H1 (cell line): ENCODE measurements around the gene GREB1L. TPM values are rescaled to one million over a fixed set of nuclear protein-coding genes. Genes with fewer than 3 reads are reported as not detected.

Source experiments
- CTCF ChIA-PET: fragments of 300-600 bp; sonication (Branson Sonifier 250); formaldehyde crosslinking; loops from one replicate; lab custom pipeline; 2021; ENCODE audit not compliant: partially characterized antibody; lab: Charles Lee
- POLR2A ChIA-PET: fragments of 300-600 bp; sonication (Branson Sonifier 250); formaldehyde crosslinking; loops from one replicate; lab custom pipeline; 2021; ENCODE audit warnings: inconsistent platforms; ENCODE audit not compliant: partially characterized antibody; lab: Charles Lee
- DNase-seq, 2 experiments: peaks; one replicate each; pipeline versions ENCODE4 v3.0.0 to v3.0.0-alpha.2; 2010 to 2022; ENCODE audit warnings: low spot score in 2 of 2, low read depth in 1 of 2, mixed read lengths in 1 of 2
- FAIRE-seq: peaks from 2 replicates; lab custom pipeline; 2011; peaks lifted over from hg19 to GRCh38; lab: Jason Lieb, UNC
- H2AFZ ChIP-seq: 2 replicates; pipeline ENCODE4 v1.8.1; 2012; ENCODE audit warnings: low read length, inconsistent platforms
- H2AK5ac ChIP-seq: 2 replicates; pipeline ENCODE4 v1.6.1; 2013; ENCODE audit warnings: low read depth, low read length
- H2BK120ac ChIP-seq: replicated peaks from 2 replicates; pipeline ENCODE3; 2013; ENCODE audit warnings: low read depth, low read length, inconsistent platforms
- H2BK12ac ChIP-seq: 2 replicates; pipeline ENCODE4 v1.6.1; 2013; ENCODE audit warnings: low read depth, low read length
- H2BK15ac ChIP-seq: 2 replicates; pipeline ENCODE4 v1.6.1; 2013; ENCODE audit warnings: low read length
- H2BK20ac ChIP-seq: 2 replicates; pipeline ENCODE4 v1.6.1; 2013; ENCODE audit warnings: low read length
- H2BK5ac ChIP-seq: 2 replicates; pipeline ENCODE4 v1.6.1; 2013; ENCODE audit warnings: low read depth, low read length
- H3K14ac ChIP-seq: 2 replicates; pipeline ENCODE4 v1.6.1; 2013; ENCODE audit warnings: inconsistent platforms; ENCODE audit not compliant: insufficient read length
- H3K18ac ChIP-seq: 2 replicates; pipeline ENCODE4 v1.6.1; 2013; ENCODE audit warnings: low read length; ENCODE audit errors: extremely low read depth
- H3K23ac ChIP-seq: 2 replicates; pipeline ENCODE4 v1.6.1; 2013; ENCODE audit warnings: inconsistent platforms; ENCODE audit not compliant: insufficient read length
- H3K23me2 ChIP-seq: 2 replicates; pipeline ENCODE4 v1.6.1; 2013; ENCODE audit warnings: low read depth, low read length
- H3K27ac ChIP-seq: 2 replicates; pipeline ENCODE4 v1.6.1; 2011; ENCODE audit warnings: low read depth, low read length, inconsistent platforms
- H3K27me3 ChIP-seq, 4 experiments: replicated peaks in 1 of 4; 1 replicate in 1 of 4; 2 replicates in 3 of 4; pipeline versions ENCODE4 v1.6.1 to v1.8.1; 2011 to 2013; ENCODE audit warnings: low read length in 3 of 4, mild to moderate bottlenecking in 3 of 4, inconsistent platforms in 2 of 4, mixed read lengths in 2 of 4, moderate library complexity in 1 of 4; ENCODE audit not compliant: control insufficient read depth in 3 of 4, insufficient read depth in 3 of 4; ENCODE audit errors: extremely low read depth in 1 of 4
- H3K36me3 ChIP-seq, 4 experiments: 2 replicates each; pipeline versions ENCODE4 v1.6.1 to v1.8.1; 2011 to 2013; ENCODE audit warnings: mild to moderate bottlenecking in 4 of 4, low read length in 3 of 4, moderate library complexity in 2 of 4, control low read depth in 1 of 4, inconsistent platforms in 1 of 4; ENCODE audit not compliant: insufficient read depth in 4 of 4, control insufficient read depth in 2 of 4
- H3K4ac ChIP-seq: replicated peaks from 2 replicates; pipeline ENCODE3; 2013; ENCODE audit warnings: low read length, low read depth, mixed read lengths, inconsistent platforms; ENCODE audit not compliant: insufficient read length
- H3K4me1 ChIP-seq, 4 experiments: replicated peaks in 1 of 4; 1 replicate in 1 of 4; 2 replicates in 3 of 4; pipeline versions ENCODE4 v1.6.1 to v1.8.1; 2011 to 2013; ENCODE audit warnings: low read length in 3 of 4, inconsistent platforms in 2 of 4, mixed read lengths in 1 of 4; ENCODE audit not compliant: insufficient read depth in 4 of 4, control insufficient read depth in 3 of 4
- H3K4me2 ChIP-seq, 2 experiments: 2 replicates each; pipeline versions ENCODE4 v1.6.1 to v1.8.1; 2011 to 2013; ENCODE audit warnings: low read depth in 2 of 2, low read length in 2 of 2, control low read depth in 1 of 2, inconsistent platforms in 1 of 2, mild to moderate bottlenecking in 1 of 2; ENCODE audit not compliant: insufficient read depth in 1 of 2
- H3K4me3 ChIP-seq, 4 experiments: fragments of 200-600, 300-600 bp in 1 of 4; sonication (generic), shearing (Covaris generic), sonication (Bioruptor Twin) in 1 of 4; 2 replicates each; pipeline versions ENCODE4 v1.5.1 to v1.8.1; 2011 to 2016; ENCODE audit warnings: low read length in 4 of 4, low read depth in 3 of 4, control low read depth in 2 of 4, inconsistent platforms in 2 of 4, mild to moderate bottlenecking in 2 of 4, mixed read lengths in 1 of 4, moderate library complexity in 1 of 4; ENCODE audit not compliant: insufficient read depth in 2 of 4; ENCODE audit errors: extremely low read depth in 1 of 4
- H3K56ac ChIP-seq: replicated peaks from 2 replicates; pipeline ENCODE3; 2013; ENCODE audit warnings: low read depth, mild to moderate bottlenecking, mixed read lengths, low read length, inconsistent platforms; ENCODE audit not compliant: insufficient read length
- H3K79me1 ChIP-seq: 2 replicates; pipeline ENCODE4 v1.6.1; 2013; ENCODE audit warnings: low read depth, low read length, control low read depth
- H3K79me2 ChIP-seq, 2 experiments: 2 replicates each; pipeline versions ENCODE4 v1.6.1 to v1.8.1; 2012 to 2013; ENCODE audit warnings: low read length in 2 of 2, mild to moderate bottlenecking in 2 of 2, inconsistent platforms in 1 of 2; ENCODE audit not compliant: insufficient read depth in 2 of 2, control insufficient read depth in 1 of 2
- H3K9ac ChIP-seq, 4 experiments: replicated peaks in 1 of 4; 1 replicate in 1 of 4; 2 replicates in 3 of 4; pipeline versions ENCODE4 v1.6.1 to v1.8.1; 2011 to 2013; ENCODE audit warnings: low read depth in 3 of 4, low read length in 3 of 4, control low read depth in 2 of 4, mild to moderate bottlenecking in 2 of 4, moderate library complexity in 2 of 4, inconsistent platforms in 1 of 4; ENCODE audit errors: extremely low read depth in 1 of 4
- H3K9me3 ChIP-seq, 2 experiments: 2 replicates each; pipeline versions ENCODE4 v1.6.1 to v1.8.1; 2012 to 2013; ENCODE audit warnings: mild to moderate bottlenecking in 2 of 2, moderate library complexity in 2 of 2, control low read depth in 1 of 2, inconsistent platforms in 1 of 2, low read depth in 1 of 2, low read length in 1 of 2, mixed read lengths in 1 of 2; ENCODE audit not compliant: insufficient read depth in 2 of 2
- H4K20me1 ChIP-seq, 2 experiments: replicated peaks in 1 of 2; 2 replicates each; pipeline versions ENCODE3 to v1.8.1; 2011 to 2013; ENCODE audit warnings: inconsistent platforms in 2 of 2, low read length in 2 of 2, mild to moderate bottlenecking in 1 of 2; ENCODE audit not compliant: insufficient read depth in 2 of 2, control insufficient read depth in 1 of 2
- H4K5ac ChIP-seq: 2 replicates; pipeline ENCODE4 v1.6.1; 2013; ENCODE audit warnings: low read length, low read depth, mixed read lengths, inconsistent platforms; ENCODE audit not compliant: insufficient read length
- H4K8ac ChIP-seq: 2 replicates; pipeline ENCODE4 v1.8.0; 2013; ENCODE audit warnings: mild to moderate bottlenecking, moderate library complexity, low read length, inconsistent platforms; ENCODE audit not compliant: insufficient read depth; ENCODE audit errors: extremely low read depth
- H4K91ac ChIP-seq: replicated peaks from 2 replicates; pipeline ENCODE3; 2013; ENCODE audit warnings: low read length, mixed read lengths, inconsistent platforms; ENCODE audit not compliant: insufficient read length
- CTCF ChIP-seq, 3 experiments: IDR thresholded peaks; 1 replicate in 2 of 3; 2 replicates in 1 of 3; pipeline versions ENCODE4 v1.5.1 to v1.6.1; 2011; ENCODE audit warnings: low read length in 3 of 3, mild to moderate bottlenecking in 3 of 3, inconsistent platforms in 2 of 3, low read depth in 1 of 3, moderate library complexity in 1 of 3; ENCODE audit not compliant: insufficient read depth in 1 of 3; ENCODE audit errors: control extremely low read depth in 1 of 3
- RNF2 ChIP-seq: fragments of 200-900, 300-1000 bp; sonication (generic); IDR thresholded peaks from 2 replicates; pipeline ENCODE4 v1.7.1; 2016; ENCODE audit warnings: borderline replicate concordance, low read depth, mild to moderate bottlenecking, antibody characterized with exemption, low read length; ENCODE audit not compliant: poor library complexity, severe bottlenecking; ENCODE audit errors: missing control alignments
- WGBS, 2 experiments: shearing (Covaris generic) in 1 of 2; methylation state at CpG; one replicate each; pipeline versions ENCODE4 v1.1.6 to v1.1.7; 2013 to 2015; ENCODE audit warnings: low lambda C conversion rate in 2 of 2, mixed read lengths in 2 of 2, inconsistent platforms in 1 of 2, low coverage in 1 of 2, missing lambda C conversion rate in 1 of 2; ENCODE audit not compliant: insufficient replicate concordance in 2 of 2, insufficient coverage in 1 of 2, insufficient read length in 1 of 2; ENCODE audit errors: extremely low coverage in 1 of 2, missing lambda C conversion rate in 1 of 2; 5-methylcytosine and 5-hydroxymethylcytosine counted together
- polyA plus RNA-seq, 7 experiments: library from polyadenylated mRNA; depleted of rRNA in 3 of 7; stranded (reverse) in 5 of 7; unstranded in 2 of 7; fragments of >200 nt in 5 of 7; fragments of 200-250 nt in 2 of 7; gene quantifications; 1 replicate in 5 of 7; 2 replicates in 1 of 7; 4 replicates in 1 of 7; pipeline versions ENCODE4 v1.2.1 to v1.2.3, GENCODE V29; 2011 to 2013; ENCODE audit warnings: missing spikeins in 2 of 7, mixed read lengths in 2 of 7
- total RNA-seq: library from RNA; stranded (reverse); fragmentation: NEBNext Ultra II Directional; extraction: Animal tissue kit (Norgen Biotek cat#: 25700); gene quantifications from 2 replicates; pipeline ENCODE4 v1.2.1, GENCODE V29; 2021

The GREB1L gene
- total and polyA plus RNA-seq, 2 of the 8 experiments (the other 6 are each of a cell fraction or from before 2014, with no cell fraction given): 0.34 to 1.6 TPM

GRCh38 chr18:21387886-21388285 lies 145.9 kb downstream of the GREB1L start:
- Histone ChIP-seq H2AK5ac (no peak overlapping the region), H3K79me2 (no peaks in the 10 kb centered on the region), H3K18ac (no peak overlapping the region), H3K9ac (no peak overlapping the region), H3K27me3 (peaks cover 28 to 64% (median 58%) of the 10 kb centered on the region in 4 experiments), H3K36me3 (peaks cover 0 to 6% (median 0%) of the 10 kb centered on the region in 4 experiments; a peak in 1 of 8 replicates), H3K27ac (no peak overlapping the region), H4K20me1 (peaks cover 0 to 3% of the 10 kb centered on the region in 2 experiments), H3K14ac (no peak overlapping the region), H3K79me1 (no peaks in the 10 kb centered on the region), H4K91ac (no peak overlapping the region), H4K8ac (no peak overlapping the region), H3K23ac (no peak overlapping the region), H4K5ac (no peak overlapping the region), H2AFZ (no peak overlapping the region), H3K4me1 (no peaks in the 10 kb centered on the region; a peak in 1 of 7 replicates), H3K4ac (no peak overlapping the region), H3K9me3 (no peaks in the 10 kb centered on the region), H3K56ac (no peak overlapping the region), H3K23me2 (no peaks in the 10 kb centered on the region), H2BK120ac (no peak overlapping the region), H2BK15ac (no peak overlapping the region), H3K4me2 (no peak overlapping the region), H3K4me3 (no peak overlapping the region; a peak in 1 of 8 replicates), H2BK20ac (no peak overlapping the region), H2BK5ac (no peak overlapping the region), H2BK12ac (no peak overlapping the region)
- 75% methylated on average over 2 of the region's 2 CpGs; no CpG with 5 or more reads in 1 of the 2 experiments for WGBS, 2 experiments
- POLR2A ChIA-PET: interaction anchor here (0.7 kb wide), 1 partner anchor 8 kb away, joined by 3 read pairs; no protein-coding TSS in a partner anchor
- CTCF ChIA-PET: interaction anchor here (0.6 kb wide), 1 partner anchor 22 kb away, joined by 3 read pairs; no protein-coding TSS in a partner anchor
- TF ChIP-seq CTCF (IDR thresholded peaks at IDR 0.05; ENCODE audit: control extremely low read depth in 1 of 3, insufficient read depth in 1 of 3, low read depth in 1 of 3, low read length in 3 of 3) (no peak), RNF2 (peak; percentile 19)
- FAIRE-seq (no peak), DNase-seq (no peak)
